CD4-positive, alpha-beta T cell treated with Interleukin-6 for 4 hours (primary cell): ENCODE results near the gene BARX1.
"Not testable (repeated sequence)": the region's sequence is repeated elsewhere in the genome, so short reads cannot be mapped to it uniquely, and the experiment has no call there.

Experiments used
- DNase-seq: peaks from one replicate; pipeline ENCODE4 v3.0.0-alpha.2; 2020; ENCODE audit warnings: mixed read lengths

BARX1 gene

DNA sequence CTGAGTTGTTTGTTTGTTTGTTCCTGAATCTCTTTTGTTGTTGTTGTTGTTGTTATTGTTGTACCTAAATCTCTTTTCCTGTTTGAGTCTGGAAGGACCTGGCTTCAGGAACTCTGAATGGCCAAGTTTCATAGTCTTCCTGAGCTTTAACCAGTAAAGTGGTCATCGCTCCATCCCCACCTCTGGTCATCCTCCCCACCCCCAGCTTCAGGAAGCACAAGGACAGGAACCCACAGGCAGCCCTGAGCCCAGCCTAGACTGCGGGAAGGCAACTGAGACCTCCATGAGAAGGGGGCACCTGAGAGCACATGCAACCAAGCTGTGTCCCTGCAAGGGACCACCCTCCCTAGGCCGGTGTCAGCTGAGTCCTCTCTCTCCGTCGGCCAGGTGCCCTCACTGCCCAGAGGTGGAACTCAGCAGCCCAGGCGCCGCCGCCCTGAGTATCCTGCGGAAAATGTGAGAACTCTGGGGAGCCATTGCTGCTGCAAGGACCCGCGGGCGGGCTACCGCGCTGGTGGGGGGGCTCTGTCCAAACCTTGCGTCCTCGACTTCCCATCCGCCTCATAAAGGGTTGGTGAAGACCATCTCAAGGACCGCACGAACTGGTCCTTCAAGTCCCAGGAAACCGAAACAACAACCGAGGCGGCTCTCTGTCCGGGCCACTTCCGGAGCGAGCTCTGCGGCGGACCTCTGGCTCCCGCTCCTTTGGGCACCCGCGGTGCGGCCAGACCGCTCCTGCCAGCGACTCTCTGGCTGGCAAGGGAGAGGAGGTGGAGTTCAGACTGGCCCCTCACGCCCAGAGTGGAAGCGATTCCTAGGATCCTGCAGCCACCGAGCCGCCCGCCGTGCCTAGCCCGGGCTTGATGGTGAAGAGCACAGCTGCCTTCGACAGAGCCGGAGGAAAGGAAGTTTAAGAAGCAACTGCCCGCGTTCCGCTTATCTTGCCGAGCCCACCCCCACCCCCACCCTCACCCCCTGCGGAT is 4.2 kb downstream of the BARX1 start:
- no peak for DNase-seq

DNA sequence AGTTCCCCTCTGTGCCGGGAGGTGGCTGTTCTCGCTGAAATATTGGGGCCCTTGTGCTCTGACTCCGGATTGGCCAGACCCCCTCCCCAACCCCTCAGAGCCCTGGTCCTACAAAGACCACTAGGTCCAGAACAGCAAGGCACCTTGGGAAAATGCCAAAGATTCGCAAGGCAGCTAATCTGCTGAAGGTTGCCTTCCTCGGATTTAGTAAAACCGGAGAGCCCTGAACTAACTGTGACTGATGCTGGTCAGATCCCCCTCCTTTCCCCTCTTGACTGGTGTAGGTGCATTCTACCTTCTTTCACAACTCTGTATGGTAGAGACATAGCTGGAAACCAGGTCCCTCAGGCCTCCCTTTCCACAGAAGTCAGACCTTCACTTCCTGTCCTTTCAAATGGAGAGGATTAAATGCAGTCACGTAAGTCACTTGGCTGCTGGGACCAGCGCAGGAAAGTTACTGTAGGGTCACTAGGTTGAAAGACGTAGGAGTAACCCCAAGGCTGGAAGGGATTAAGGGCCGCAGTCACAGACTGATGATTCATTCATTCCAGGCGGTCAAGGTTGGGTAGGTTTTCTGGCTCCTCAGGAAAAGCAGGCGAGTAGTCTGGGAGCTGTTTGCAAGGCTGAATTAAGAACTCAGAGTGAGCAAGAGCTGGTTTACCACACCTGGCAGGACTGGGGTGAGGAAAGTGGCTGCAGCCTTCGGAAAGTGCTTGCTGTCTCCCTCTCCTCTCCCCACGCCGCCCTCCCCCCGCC is 5.3 kb downstream of the BARX1 start:
- no peak for DNase-seq

- DNase-seq = no peak
Observed at GRCh38 chr9:93949073-93949693, 6.0 kb downstream of the BARX1 start.

- DNase-seq = no peak
Observed at GRCh38 chr9:93948441-93949072, 6.6 kb downstream of the BARX1 start.

DNA sequence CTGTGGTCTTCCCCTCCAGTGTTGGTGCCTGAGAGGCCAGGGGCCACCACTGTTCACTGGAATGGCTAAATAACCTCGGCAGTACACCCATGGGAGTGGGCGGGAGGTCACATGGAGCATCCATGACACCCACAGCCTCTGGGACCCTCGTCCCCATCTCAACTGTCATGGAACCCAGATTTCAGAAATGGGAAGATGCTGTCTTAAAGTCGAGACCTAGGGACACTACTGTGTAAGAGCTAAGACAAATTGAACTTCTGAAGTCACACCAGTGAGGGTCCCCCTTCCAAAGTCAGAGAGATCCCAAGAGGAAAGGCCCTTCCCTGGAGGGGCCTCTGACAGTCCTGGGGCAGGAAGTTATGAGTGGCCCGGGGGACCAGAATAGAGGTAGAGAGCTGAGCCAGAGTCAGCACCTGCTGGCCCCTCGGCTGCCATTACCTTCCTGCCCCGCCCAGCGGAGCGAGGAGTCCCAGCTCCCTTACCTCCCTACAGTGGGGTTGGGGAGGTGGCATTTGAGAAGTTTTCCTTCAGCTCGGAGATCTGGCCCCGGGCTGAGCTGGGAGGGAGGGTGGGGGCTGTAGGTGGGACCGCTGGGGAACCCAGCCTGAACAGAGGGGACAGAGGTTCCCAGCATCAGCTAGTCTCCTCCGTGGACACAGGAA is 7.6 kb downstream of the BARX1 start:
- no peak for DNase-seq

DNA sequence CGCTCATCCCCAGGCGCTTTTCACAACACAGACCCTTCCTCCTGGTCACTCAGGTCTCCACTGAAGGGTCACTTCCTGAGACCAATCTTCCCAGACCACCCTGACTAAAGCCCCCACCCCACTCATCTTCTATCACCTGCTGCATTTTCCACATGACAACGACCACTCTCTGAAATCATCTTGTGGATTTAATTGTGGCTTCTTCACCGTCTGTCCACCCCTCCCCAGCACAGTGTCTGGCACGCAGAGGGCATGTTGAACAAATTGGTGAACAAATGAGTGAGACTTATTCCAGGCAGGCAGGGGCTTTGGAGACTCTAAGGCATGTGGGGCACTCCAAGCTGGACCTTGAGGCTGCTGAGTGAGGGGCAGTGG is 8.8 kb downstream of the BARX1 start:
- no peak for DNase-seq

DNA sequence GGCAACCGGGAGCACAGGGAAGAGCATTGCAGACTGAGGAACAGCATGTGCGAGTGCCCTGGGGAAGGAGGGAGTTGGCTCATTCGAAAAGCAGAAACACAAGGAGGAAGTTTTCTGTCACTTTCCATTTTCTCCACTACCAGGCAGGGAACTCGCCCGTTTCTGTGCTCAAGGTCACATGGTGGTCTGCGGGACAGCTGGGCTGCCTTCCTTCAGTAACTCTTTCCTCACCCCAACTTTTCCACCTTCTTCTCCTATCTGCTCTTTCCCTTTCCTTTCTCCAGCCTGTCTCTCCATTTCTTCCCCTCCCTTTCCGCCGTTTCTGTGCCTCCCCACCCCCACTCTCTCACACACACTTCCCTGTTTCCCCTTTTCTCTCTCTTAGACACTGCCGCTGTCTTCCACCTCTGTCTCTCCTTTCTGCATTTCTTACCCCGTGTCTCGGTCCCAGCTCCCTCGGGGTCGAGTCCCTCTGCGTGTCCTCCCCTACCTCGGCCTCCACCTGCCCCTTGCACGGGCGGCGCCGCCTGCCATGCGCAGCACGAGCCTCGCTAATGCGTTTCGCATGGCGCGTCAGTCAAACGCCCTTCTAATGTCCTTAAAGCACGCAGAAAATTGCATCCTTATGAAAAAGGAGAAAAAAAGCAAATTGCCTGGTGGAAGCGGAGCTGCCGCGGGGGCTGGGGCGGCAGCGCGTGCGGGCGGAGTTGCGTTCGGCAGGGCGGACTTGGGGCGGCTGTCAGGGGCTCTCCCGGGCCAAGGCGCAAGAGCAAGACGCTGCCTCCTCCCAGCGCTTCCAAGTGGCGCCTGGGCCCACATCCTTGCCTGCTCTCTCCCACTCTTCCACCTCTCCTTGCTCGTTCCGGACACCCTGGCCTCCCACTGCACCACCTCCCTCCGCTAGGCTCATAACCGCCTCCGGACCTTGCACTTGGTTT is 9.5 kb downstream of the BARX1 start:
- DNase-seq = no peak

- DNase-seq = no peak
Observed at GRCh38 chr9:93944011-93944410, 11.1 kb downstream of the BARX1 start.

GRCh38 chr9:93942161-93942560 is 13.0 kb downstream of the BARX1 start:
- DNase-seq = no peak

GRCh38 chr9:93941493-93941892 is 13.7 kb downstream of the BARX1 start:
- no peak for DNase-seq

- no peak for DNase-seq
Observed at GRCh38 chr9:93940951-93941350, 14.2 kb downstream of the BARX1 start.

GRCh38 chr9:93939589-93939988 is 15.6 kb downstream of the BARX1 start:
- DNase-seq = not testable (repeated sequence)

DNA sequence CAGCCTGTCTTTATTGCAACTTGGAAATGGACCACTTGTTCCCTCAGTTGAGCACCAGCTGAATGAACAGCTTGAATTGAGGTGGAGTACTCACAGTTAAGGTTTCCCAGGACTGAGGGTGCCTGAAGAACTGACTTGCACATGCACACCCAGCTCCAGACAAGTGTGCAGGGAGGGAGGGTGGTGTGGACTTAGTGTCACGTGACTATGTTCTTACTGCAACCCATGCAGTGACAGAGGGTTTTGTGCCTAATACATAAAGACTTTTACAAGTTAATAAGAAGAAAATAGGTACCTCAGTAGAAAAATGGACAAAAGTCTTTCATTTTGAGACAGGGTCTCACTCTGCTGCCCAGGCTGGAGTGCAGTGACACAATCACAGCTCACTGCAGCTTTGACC is 18.0 kb downstream of the BARX1 start:
- DNase-seq = no peak

DNA sequence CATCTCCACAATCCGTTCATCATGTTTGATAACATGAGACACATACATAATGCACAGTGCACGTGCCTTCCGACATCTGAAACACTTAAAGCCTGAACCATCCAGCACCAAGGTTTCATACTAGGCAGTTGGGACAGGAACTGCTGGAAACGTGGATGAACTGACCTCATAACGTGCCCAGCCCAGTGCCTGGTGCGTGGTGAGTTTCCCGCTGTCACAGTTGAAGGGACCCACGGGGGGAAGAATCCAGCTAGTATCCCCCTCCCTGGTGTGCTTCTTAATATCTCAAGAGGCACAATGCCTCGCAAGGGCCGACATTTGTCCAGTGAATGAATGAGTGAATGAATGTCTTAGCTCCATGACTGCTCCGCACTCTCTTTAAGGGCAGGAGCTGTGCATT is 23.2 kb downstream of the BARX1 start:
- DNase-seq = no peak

GRCh38 chr9:93930070-93930469 is 25.1 kb downstream of the BARX1 start:
- no peak for DNase-seq

DNA sequence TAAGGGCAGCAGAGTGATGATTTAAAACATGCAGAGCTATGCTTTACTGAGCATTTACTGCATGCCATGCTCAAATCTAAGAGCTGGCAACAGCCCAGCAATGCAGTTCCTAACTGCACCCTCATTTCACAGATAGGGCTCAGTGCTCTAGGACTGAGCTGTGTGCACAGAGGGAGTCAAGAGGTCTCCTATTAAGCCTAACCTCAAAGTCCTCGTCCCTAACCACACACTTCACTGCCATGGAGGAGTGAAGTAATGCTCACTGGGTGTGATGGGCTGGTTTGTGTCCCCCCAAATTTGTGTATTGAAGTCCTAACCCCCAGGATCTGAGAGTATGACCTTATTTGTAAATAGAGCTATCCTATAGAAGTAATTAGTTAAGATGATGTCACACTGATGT is 25.9 kb downstream of the BARX1 start:
- DNase-seq = no peak

DNA sequence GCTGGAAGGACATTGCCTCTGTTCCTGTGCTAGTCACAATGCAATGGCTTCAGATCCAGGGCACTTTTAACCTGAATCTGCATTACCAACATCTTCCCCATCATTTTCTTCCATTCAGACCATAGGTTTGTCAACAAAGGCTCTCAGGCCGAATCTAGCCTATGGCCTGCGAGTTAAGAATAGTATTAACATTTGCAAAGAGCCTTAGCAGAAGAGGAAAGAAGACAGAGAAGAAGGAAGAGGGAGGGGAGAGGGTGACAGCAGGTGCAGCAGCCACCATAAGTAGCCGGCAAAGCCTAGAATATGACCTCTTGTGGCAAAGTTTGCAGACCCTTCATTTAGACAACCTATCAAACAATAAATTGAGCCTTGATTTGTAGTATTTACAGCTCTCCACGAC is 32.6 kb downstream of the BARX1 start:
- DNase-seq = no peak

GRCh38 chr9:93920131-93920800 is 34.9 kb downstream of the BARX1 start:
- DNase-seq = no peak

- DNase-seq = no peak
Observed at GRCh38 chr9:93918061-93918460, 37.1 kb downstream of the BARX1 start.

GRCh38 chr9:93917121-93917853 is 37.9 kb downstream of the BARX1 start:
- no peak for DNase-seq
